ENCODE data around the gene PES1. TPM values are rescaled to one million over a fixed set of nuclear protein-coding genes. Genes with fewer than 3 reads are reported as not detected.
"Not testable (repeated sequence)": the region's sequence is repeated elsewhere in the genome, so short reads cannot be mapped to it uniquely, and the experiment has no call there.

PES1 gene
- total RNA-seq, 2 experiments from 2014 or later = 58.5 to 62.7 TPM

- ChIA-PET POLR2A (no interaction called here), CTCF (interaction anchor here (0.6 to 2.9 kb wide), 5 partner anchors 10 to 347 kb away, joined by 3 to 11 read pairs (median 5); no protein-coding TSS in a partner anchor)
- Mint-ChIP-seq H3K9me3 (no peaks in the 10 kb centered on the region), H3K36me3 (ENCODE audit: low read depth) (no peaks in the 10 kb centered on the region), H3K27ac (no peak overlapping the region), H3K4me1 (peaks cover 45% of the 10 kb centered on the region), H3K4me3 (no peak overlapping the region), H3K27me3 (peaks cover 1% of the 10 kb centered on the region)
- peak; percentile 49 for DNase-seq
These were observed 13.9 kb upstream of the PES1 start for GRCh38 chr22:30605449-30606110.

DNA sequence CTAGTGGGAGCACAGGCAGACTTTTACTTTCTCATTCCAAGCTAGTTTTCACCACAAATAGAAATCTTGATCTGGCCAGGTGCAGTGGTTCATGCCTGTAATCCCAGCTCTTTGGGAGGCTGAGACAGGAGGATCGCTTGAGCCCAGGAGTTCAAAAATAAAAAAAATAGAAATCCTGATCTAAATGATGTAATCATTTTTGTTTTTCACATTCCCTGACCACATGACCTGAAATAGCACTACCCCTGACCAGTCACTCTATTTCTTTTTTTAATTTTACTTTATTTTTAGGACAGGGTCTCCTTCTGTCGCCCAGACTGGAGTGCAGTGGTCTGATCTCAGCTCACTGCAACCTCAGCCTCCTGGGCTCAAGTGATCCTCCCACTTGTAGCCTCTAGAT is 13.0 kb upstream of the PES1 start:
- ChIA-PET CTCF (no interaction called here), POLR2A (no interaction called here)
- Mint-ChIP-seq H3K4me3 (no peak overlapping the region), H3K27me3 (peaks cover 1% of the 10 kb centered on the region), H3K4me1 (peaks cover 38% of the 10 kb centered on the region), H3K27ac (no peak overlapping the region), H3K36me3 (ENCODE audit: low read depth) (no peaks in the 10 kb centered on the region), H3K9me3 (no peaks in the 10 kb centered on the region)
- no peak for DNase-seq

- H3K9me3 Mint-ChIP-seq = no peaks in the 10 kb centered on the region
- ChIA-PET POLR2A (no interaction called here), CTCF (no interaction called here)
- H3K27ac Mint-ChIP-seq = no peak overlapping the region
- H3K4me1 Mint-ChIP-seq = peaks cover 30% of the 10 kb centered on the region
- H3K27me3 Mint-ChIP-seq = peaks cover 1% of the 10 kb centered on the region
- no peaks in the 10 kb centered on the region for H3K36me3 Mint-ChIP-seq (ENCODE audit: low read depth)
- H3K4me3 Mint-ChIP-seq = no peak overlapping the region
- no peak for DNase-seq
These were observed 12.1 kb upstream of the PES1 start for GRCh38 chr22:30603801-30604200.

- ChIA-PET POLR2A (no interaction called here), CTCF (interaction anchor here (0.6 to 2.8 kb wide), 6 partner anchors 10 to 939 kb away, joined by 3 to 10 read pairs (median 4); partner anchors contain the start of gene PES1)
- no peaks in the 10 kb centered on the region for H3K9me3 Mint-ChIP-seq
- no peak overlapping the region for H3K4me3 Mint-ChIP-seq
- peaks cover 1% of the 10 kb centered on the region for H3K27me3 Mint-ChIP-seq
- no peaks in the 10 kb centered on the region for H3K36me3 Mint-ChIP-seq (ENCODE audit: low read depth)
- no peak overlapping the region for H3K27ac Mint-ChIP-seq
- peaks cover 16% of the 10 kb centered on the region for H3K4me1 Mint-ChIP-seq
- DNase-seq = peak; percentile 35
These were observed 10.3 kb upstream of the PES1 start for GRCh38 chr22:30602049-30602448.

DNA sequence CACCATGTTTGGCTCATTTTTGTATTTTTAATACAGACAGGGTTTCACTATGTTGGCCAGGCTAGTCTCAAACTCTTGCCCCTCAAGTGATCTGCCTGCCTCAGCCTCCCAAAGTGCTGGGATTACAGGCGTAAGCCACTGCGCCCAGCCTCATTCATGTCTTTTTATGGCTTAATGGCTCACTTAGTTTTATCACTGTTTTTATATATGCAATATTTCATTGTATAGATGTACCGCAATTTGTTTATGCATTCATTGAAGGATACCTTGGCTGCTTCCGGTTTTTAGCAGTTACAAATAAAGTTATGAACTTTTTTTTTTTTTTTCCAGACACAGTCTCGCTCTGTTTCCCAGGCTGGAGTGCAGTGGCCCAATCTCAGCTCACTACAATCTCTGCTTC is 9.8 kb upstream of the PES1 start:
- POLR2A ChIA-PET = no interaction called here
- no peaks in the 10 kb centered on the region for H3K36me3 Mint-ChIP-seq (ENCODE audit: low read depth)
- no peaks in the 10 kb centered on the region for H3K9me3 Mint-ChIP-seq

GRCh38 chr22:30600921-30601320 is 9.2 kb upstream of the PES1 start:
- Mint-ChIP-seq H3K27me3 (no peaks in the 10 kb centered on the region), H3K36me3 (ENCODE audit: low read depth) (no peaks in the 10 kb centered on the region), H3K27ac (no peak overlapping the region), H3K4me3 (no peak overlapping the region), H3K4me1 (peaks cover 6% of the 10 kb centered on the region), H3K9me3 (no peaks in the 10 kb centered on the region)
- DNase-seq = no peak
- ChIA-PET POLR2A (no interaction called here), CTCF (interaction anchor here (2.8 kb wide), 1 partner anchor 9 kb away, joined by 10 read pairs; the partner anchor contains the start of gene PES1)

More for the DNA sequence above, 9.8 kb upstream of the PES1 start:
- DNase-seq = no peak
- Mint-ChIP-seq H3K27me3 (no peaks in the 10 kb centered on the region), H3K4me1 (peaks cover 11% of the 10 kb centered on the region), H3K27ac (no peak overlapping the region), H3K4me3 (no peak overlapping the region)
- CTCF ChIA-PET = interaction anchor here (0.6 to 2.8 kb wide), 4 partner anchors 9 to 938 kb away, joined by 4 to 10 read pairs (median 4); partner anchors contain the start of gene PES1

- no peaks in the 10 kb centered on the region for H3K36me3 Mint-ChIP-seq (ENCODE audit: low read depth)
These were observed 7.3 kb upstream of the PES1 start for GRCh38 chr22:30598986-30599385.

GRCh38 chr22:30596886-30597285 is 5.2 kb upstream of the PES1 start:
- Mint-ChIP-seq H3K36me3 (ENCODE audit: low read depth) (no peaks in the 10 kb centered on the region), H3K4me1 (no peaks in the 10 kb centered on the region), H3K9me3 (no peaks in the 10 kb centered on the region), H3K27ac (no peak overlapping the region), H3K27me3 (peaks cover 5% of the 10 kb centered on the region), H3K4me3 (no peak overlapping the region)
- no peak for DNase-seq
- ChIA-PET POLR2A (no interaction called here), CTCF (interaction anchor here (0.7 kb wide), 1 partner anchor 277 kb away, joined by 3 read pairs; no protein-coding TSS in a partner anchor)

More at GRCh38 chr22:30598986-30599385, 7.3 kb upstream of the PES1 start:
- no peaks in the 10 kb centered on the region for H3K9me3 Mint-ChIP-seq
- POLR2A ChIA-PET = no interaction called here
- H3K4me1 Mint-ChIP-seq = peaks cover 1% of the 10 kb centered on the region
- no peak overlapping the region for H3K4me3 Mint-ChIP-seq
- no peak overlapping the region for H3K27ac Mint-ChIP-seq
- peaks cover 2% of the 10 kb centered on the region for H3K27me3 Mint-ChIP-seq
- CTCF ChIA-PET = no interaction called here
- DNase-seq = no peak

- Mint-ChIP-seq H3K4me3 (no peak overlapping the region), H3K27ac (no peak overlapping the region), H3K9me3 (no peaks in the 10 kb centered on the region), H3K27me3 (peaks cover 5% of the 10 kb centered on the region), H3K4me1 (no peaks in the 10 kb centered on the region), H3K36me3 (ENCODE audit: low read depth) (no peaks in the 10 kb centered on the region)
- no peak for DNase-seq
- CTCF ChIA-PET = interaction anchor here (1.5 kb wide), 1 partner anchor 11 kb away, joined by 3 read pairs; no protein-coding TSS in a partner anchor
- POLR2A ChIA-PET = no interaction called here
These were observed 4.5 kb upstream of the PES1 start for GRCh38 chr22:30596199-30596598.

GRCh38 chr22:30592360-30592713 is 627 bp upstream of the PES1 start:
- POLR2A ChIA-PET, H3K4me1 Mint-ChIP-seq, H3K9me3 Mint-ChIP-seq, H3K4me3 Mint-ChIP-seq, H3K27me3 Mint-ChIP-seq, H3K27ac Mint-ChIP-seq, DNase-seq: not testable (repeated sequence)
- peaks cover 14% of the 10 kb centered on the region for H3K36me3 Mint-ChIP-seq (ENCODE audit: low read depth)
- CTCF ChIA-PET = interaction anchor here (0.5 to 3.1 kb wide), 3 partner anchors 10 to 984 kb away, joined by 3 to 10 read pairs (median 3); no protein-coding TSS in a partner anchor

DNA sequence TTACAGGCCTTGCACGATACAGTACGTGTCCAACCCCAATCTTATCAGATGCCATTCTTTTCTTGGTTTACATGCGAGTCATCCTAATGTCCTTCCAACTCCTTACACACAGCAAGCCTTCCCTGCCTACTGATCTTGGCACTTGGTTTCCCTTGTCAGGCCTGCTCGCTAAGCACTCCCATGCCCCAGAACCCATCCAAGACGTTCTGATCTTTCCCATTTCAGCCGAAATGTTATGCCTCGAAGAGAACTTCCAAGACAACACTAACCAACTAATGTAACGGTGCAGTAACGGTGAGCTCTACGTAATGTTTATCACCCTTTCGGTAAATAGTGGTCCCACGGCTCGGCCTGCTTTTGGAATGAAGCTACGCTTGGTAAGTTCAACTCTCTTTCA is 521 bp downstream of the PES1 start:
- Mint-ChIP-seq H3K4me3 (no peak overlapping the region), H3K36me3 (ENCODE audit: low read depth) (peaks cover 26% of the 10 kb centered on the region), H3K4me1 (no peaks in the 10 kb centered on the region), H3K27me3 (peaks cover 5% of the 10 kb centered on the region), H3K9me3 (no peaks in the 10 kb centered on the region), H3K27ac (no peak overlapping the region)
- DNase-seq = peak; percentile 7
- ChIA-PET POLR2A (no interaction called here), CTCF (interaction anchor here (0.6 to 3.1 kb wide), 4 partner anchors 11 to 665 kb away, joined by 3 to 10 read pairs (median 4); no protein-coding TSS in a partner anchor)

GRCh38 chr22:30586414-30586813 is 5.3 kb downstream of the PES1 start:
- Mint-ChIP-seq H3K4me3 (no peak overlapping the region), H3K36me3 (ENCODE audit: low read depth) (peaks cover 46% of the 10 kb centered on the region), H3K9me3 (no peaks in the 10 kb centered on the region), H3K27me3 (no peaks in the 10 kb centered on the region), H3K4me1 (no peaks in the 10 kb centered on the region), H3K27ac (no peak overlapping the region)
- ChIA-PET POLR2A (no interaction called here), CTCF (no interaction called here)
- no peak for DNase-seq

DNA sequence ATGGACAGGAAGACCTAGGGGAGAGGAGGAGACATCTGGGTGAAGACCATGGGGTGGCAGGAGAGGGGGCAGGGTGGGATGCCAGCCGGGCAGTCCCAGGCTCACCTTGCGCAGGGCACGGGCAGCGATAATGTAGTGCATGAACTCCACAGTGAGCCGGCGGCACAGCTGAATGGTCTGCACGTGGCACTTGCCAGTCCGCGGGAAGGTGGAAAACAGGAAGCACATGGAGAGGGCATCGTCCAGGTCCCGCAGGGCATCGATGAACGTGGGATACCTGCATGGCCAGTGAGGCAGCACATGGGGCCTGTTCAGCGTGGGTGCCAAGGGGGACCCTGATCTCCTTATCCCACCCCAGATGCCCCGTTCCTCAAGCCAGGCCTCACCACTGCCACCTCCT is 7.3 kb downstream of the PES1 start:
- CTCF ChIA-PET = no interaction called here

More for the DNA sequence above, 7.3 kb downstream of the PES1 start:
- no peak for DNase-seq
- Mint-ChIP-seq H3K27me3 (no peaks in the 10 kb centered on the region), H3K9me3 (no peaks in the 10 kb centered on the region), H3K27ac (no peak overlapping the region), H3K4me1 (no peaks in the 10 kb centered on the region), H3K4me3 (no peak overlapping the region), H3K36me3 (ENCODE audit: low read depth) (peaks cover 60% of the 10 kb centered on the region)
- POLR2A ChIA-PET = no interaction called here
